Measurements from ENCODE around the gene ACY1.

DNA sequence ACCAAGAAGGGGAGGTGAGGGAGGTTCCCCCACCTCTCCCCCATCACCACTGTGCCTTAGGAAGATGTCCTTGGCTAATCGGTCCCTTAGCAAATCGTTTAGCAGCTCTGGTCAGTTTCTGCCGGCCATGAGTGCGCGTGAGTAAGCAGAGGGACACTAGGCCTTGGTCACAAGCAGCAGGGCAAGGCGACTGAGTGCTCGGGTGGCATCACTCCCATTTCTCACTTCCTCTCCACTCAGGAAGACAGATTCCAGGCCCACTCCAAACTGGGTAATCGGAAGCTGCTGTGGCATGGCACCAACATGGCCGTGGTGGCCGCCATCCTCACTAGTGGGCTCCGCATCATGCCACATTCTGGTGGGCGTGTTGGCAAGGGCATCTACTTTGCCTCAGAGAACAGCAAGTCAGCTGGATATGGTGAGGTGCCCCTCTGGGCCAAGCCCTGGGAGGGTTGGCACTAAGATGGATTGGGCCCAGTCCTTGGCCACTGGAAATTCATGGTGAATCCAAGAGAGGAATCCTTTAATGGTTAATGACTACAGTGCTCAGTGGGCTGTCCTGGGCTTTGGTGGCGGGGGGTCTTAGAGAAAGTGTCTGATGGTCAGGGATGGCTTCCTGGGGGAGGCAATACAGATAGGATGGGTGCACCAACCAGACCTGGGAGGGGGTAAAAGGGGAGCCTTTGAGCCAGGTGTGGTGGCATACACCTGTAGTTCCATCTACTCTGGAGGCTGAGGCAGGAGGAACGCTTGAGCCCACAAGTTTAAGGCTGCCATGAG lies 37.2 kb upstream of the ACY1 start:
- TF ChIP-seq, protein P1, sequence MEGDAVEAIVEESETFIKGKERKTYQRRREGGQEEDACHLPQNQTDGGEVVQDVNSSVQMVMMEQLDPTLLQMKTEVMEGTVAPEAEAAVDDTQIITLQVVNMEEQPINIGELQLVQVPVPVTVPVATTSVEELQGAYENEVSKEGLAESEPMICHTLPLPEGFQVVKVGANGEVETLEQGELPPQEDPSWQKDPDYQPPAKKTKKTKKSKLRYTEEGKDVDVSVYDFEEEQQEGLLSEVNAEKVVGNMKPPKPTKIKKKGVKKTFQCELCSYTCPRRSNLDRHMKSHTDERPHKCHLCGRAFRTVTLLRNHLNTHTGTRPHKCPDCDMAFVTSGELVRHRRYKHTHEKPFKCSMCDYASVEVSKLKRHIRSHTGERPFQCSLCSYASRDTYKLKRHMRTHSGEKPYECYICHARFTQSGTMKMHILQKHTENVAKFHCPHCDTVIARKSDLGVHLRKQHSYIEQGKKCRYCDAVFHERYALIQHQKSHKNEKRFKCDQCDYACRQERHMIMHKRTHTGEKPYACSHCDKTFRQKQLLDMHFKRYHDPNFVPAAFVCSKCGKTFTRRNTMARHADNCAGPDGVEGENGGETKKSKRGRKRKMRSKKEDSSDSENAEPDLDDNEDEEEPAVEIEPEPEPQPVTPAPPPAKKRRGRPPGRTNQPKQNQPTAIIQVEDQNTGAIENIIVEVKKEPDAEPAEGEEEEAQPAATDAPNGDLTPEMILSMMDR (IDR thresholded peaks at IDR 0.05), result no peak
- no peak for TF ChIP-seq POLR2A (IDR thresholded peaks at IDR 0.05)

Measured in suprapubic skin (tissue), 3 donors.